HG03025 (cell line): ENCODE data around the gene ARL2.
"Not testable (repeated sequence)": the region's sequence is repeated elsewhere in the genome, so short reads cannot be mapped to it uniquely, and the experiment has no call there.

Experiments used
- ATAC-seq: cut with Tn5 transposase; IDR thresholded peaks from one replicate; pipeline ENCODE4 v1.9.1; 2021; ENCODE audit warnings: mild to moderate bottlenecking, moderate library complexity; ENCODE audit not compliant: unreplicated experiment, low FRiP score

ARL2 gene

GRCh38 chr11:65003968-65004367 lies 10.0 kb upstream of the ARL2 start:
- not testable (repeated sequence) for ATAC-seq

- ATAC-seq: no peak
Measured at GRCh38 chr11:65008016-65008415, 5.9 kb upstream of the ARL2 start.

GRCh38 chr11:65008873-65009272 lies 5.1 kb upstream of the ARL2 start:
- ATAC-seq: no peak

GRCh38 chr11:65013130-65013887 lies 651 bp upstream of the ARL2 start:
- peak; percentile 58 for ATAC-seq

- no peak for ATAC-seq
Measured at GRCh38 chr11:65014726-65015227, 817 bp downstream of the ARL2 start.

GRCh38 chr11:65016705-65017104 lies 2.7 kb downstream of the ARL2 start:
- ATAC-seq: no peak

- no peak for ATAC-seq
Measured at GRCh38 chr11:65017937-65018336, 4.0 kb downstream of the ARL2 start.

GRCh38 chr11:65019824-65020223 lies 5.9 kb downstream of the ARL2 start:
- no peak for ATAC-seq

GRCh38 chr11:65021003-65021402 lies 7.0 kb downstream of the ARL2 start:
- no peak for ATAC-seq

- no peak for ATAC-seq
Measured at GRCh38 chr11:65021509-65021908, 7.5 kb downstream of the ARL2 start.

GRCh38 chr11:65023502-65023901 lies 9.5 kb downstream of the ARL2 start:
- not testable (repeated sequence) for ATAC-seq

GRCh38 chr11:65026810-65027209 lies 12.8 kb downstream of the ARL2 start:
- ATAC-seq: no peak

GRCh38 chr11:65027213-65028067 lies 13.5 kb downstream of the ARL2 start, which contains the start of gene SNX15:
SNX15 (plus strand) TSS chr11:65027439; CDS start chr11:65027538, 99 bp downstream.
- peak; percentile 84 for ATAC-seq

GRCh38 chr11:65032216-65032615 lies 18.3 kb downstream of the ARL2 start:
- no peak for ATAC-seq

GRCh38 chr11:65034423-65034822 lies 20.5 kb downstream of the ARL2 start:
- ATAC-seq: no peak

GRCh38 chr11:65035579-65035978 lies 21.6 kb downstream of the ARL2 start:
- no peak for ATAC-seq

GRCh38 chr11:65036931-65037330 lies 23.0 kb downstream of the ARL2 start:
- no peak for ATAC-seq

- ATAC-seq: no peak
Measured at GRCh38 chr11:65040520-65040846, 26.5 kb downstream of the ARL2 start.

- ATAC-seq: peak; percentile 82
Measured at GRCh38 chr11:65040847-65041622, 27.1 kb downstream of the ARL2 start, which contains the start of gene SAC3D1. SAC3D1 (plus strand) TSS chr11:65041210; CDS start chr11:65041293, 83 bp downstream.

GRCh38 chr11:65042891-65043290 lies 28.9 kb downstream of the ARL2 start:
- ATAC-seq: no peak
